H9 (cell line): Measurements from ENCODE around the gene LIM2. TPM values are rescaled to one million over a fixed set of nuclear protein-coding genes. Genes with fewer than 3 reads are reported as not detected.

Experiments used
- DNase-seq: peaks from one replicate; pipeline ENCODE4 v3.0.0-alpha.2; 2017
- H2AFZ ChIP-seq: one replicate; pipeline ENCODE4 v1.6.1; 2013; ENCODE audit warnings: mild to moderate bottlenecking, low read length, control low read depth, moderate library complexity
- H2AK5ac ChIP-seq: 2 replicates; pipeline ENCODE4 v1.6.1; 2013; ENCODE audit warnings: low read length, control low read depth, mixed read lengths; ENCODE audit not compliant: insufficient read length
- H2BK120ac ChIP-seq: one replicate; pipeline ENCODE4 v1.6.1; 2013; ENCODE audit warnings: low read depth, mild to moderate bottlenecking, low read length, control low read depth, inconsistent platforms; ENCODE audit not compliant: poor library complexity, severe bottlenecking
- H2BK12ac ChIP-seq: 2 replicates; pipeline ENCODE4 v1.6.1; 2013; ENCODE audit warnings: low read length, control low read depth, mixed read lengths, low read depth; ENCODE audit not compliant: insufficient read length
- H2BK15ac ChIP-seq: 2 replicates; pipeline ENCODE4 v1.6.1; 2013; ENCODE audit warnings: low read depth, low read length, control low read depth
- H2BK20ac ChIP-seq: one replicate; pipeline ENCODE4 v1.6.1; 2013; ENCODE audit warnings: low read depth, mild to moderate bottlenecking, low read length, control low read depth, inconsistent platforms; ENCODE audit not compliant: poor library complexity, severe bottlenecking
- H2BK5ac ChIP-seq: 2 replicates; pipeline ENCODE4 v1.6.1; 2013; ENCODE audit warnings: low read length, control low read depth, mixed read lengths; ENCODE audit not compliant: insufficient read length
- H3K14ac ChIP-seq: 2 replicates; pipeline ENCODE4 v1.6.1; 2013; ENCODE audit warnings: low read length, control low read depth; ENCODE audit not compliant: insufficient read depth
- H3K18ac ChIP-seq: 2 replicates; pipeline ENCODE4 v1.6.1; 2013; ENCODE audit warnings: low read depth, mild to moderate bottlenecking, mixed read lengths, low read length, control low read depth; ENCODE audit not compliant: insufficient read length
- H3K23ac ChIP-seq: 2 replicates; pipeline ENCODE4 v1.6.1; 2013; ENCODE audit warnings: low read length, control low read depth, mixed read lengths, low read depth; ENCODE audit not compliant: insufficient read length
- H3K23me2 ChIP-seq: 2 replicates; pipeline ENCODE4 v1.6.1; 2013; ENCODE audit warnings: low read depth, mild to moderate bottlenecking, mixed read lengths, low read length, control low read depth; ENCODE audit not compliant: insufficient read length, poor library complexity, severe bottlenecking
- H3K27ac ChIP-seq: 2 replicates; pipeline ENCODE4 v1.5.1; 2013; ENCODE audit warnings: low read length, control low read depth, mixed read lengths, low read depth; ENCODE audit not compliant: insufficient read length
- H3K27me3 ChIP-seq: 2 replicates; pipeline ENCODE4 v1.6.1; 2013; ENCODE audit warnings: low read length, control low read depth, inconsistent platforms; ENCODE audit not compliant: insufficient read depth
- H3K4ac ChIP-seq: 2 replicates; pipeline ENCODE4 v1.6.1; 2013; ENCODE audit warnings: low read depth, mild to moderate bottlenecking, control low read depth, inconsistent platforms, low read length, moderate library complexity
- H3K4me1 ChIP-seq: 2 replicates; pipeline ENCODE4 v1.6.1; 2013; ENCODE audit warnings: low read length, control low read depth, inconsistent platforms; ENCODE audit not compliant: insufficient read depth
- H3K4me2 ChIP-seq: 2 replicates; pipeline ENCODE4 v1.6.1; 2013; ENCODE audit warnings: low read length, control low read depth, mixed read lengths; ENCODE audit not compliant: insufficient read length, insufficient read depth
- H3K56ac ChIP-seq: 2 replicates; pipeline ENCODE4 v1.6.1; 2013; ENCODE audit warnings: low read depth, mild to moderate bottlenecking, mixed read lengths, low read length, control low read depth; ENCODE audit not compliant: insufficient read length
- H3K79me1 ChIP-seq: 2 replicates; pipeline ENCODE4 v1.6.1; 2013; ENCODE audit warnings: low read depth, mild to moderate bottlenecking, moderate library complexity, low read length, control low read depth, inconsistent platforms; ENCODE audit not compliant: insufficient read depth, poor library complexity, severe bottlenecking
- H3K79me2 ChIP-seq: 2 replicates; pipeline ENCODE4 v1.6.1; 2013; ENCODE audit warnings: low read length, control low read depth, inconsistent platforms; ENCODE audit not compliant: insufficient read depth
- H3K9ac ChIP-seq: 2 replicates; pipeline ENCODE4 v1.6.1; 2013; ENCODE audit warnings: low read length, control low read depth, mixed read lengths; ENCODE audit not compliant: insufficient read length; ENCODE audit errors: extremely low read depth
- H3K9me3 ChIP-seq: one replicate; pipeline ENCODE4 v1.6.1; 2013; ENCODE audit warnings: low read depth, low read length, inconsistent platforms; ENCODE audit not compliant: control insufficient read depth
- H3T11ph ChIP-seq: one replicate; pipeline ENCODE4 v1.6.1; 2013; ENCODE audit warnings: mild to moderate bottlenecking, low read length, control low read depth, inconsistent platforms
- H4K20me1 ChIP-seq: one replicate; pipeline ENCODE4 v1.6.1; 2013; ENCODE audit not compliant: control insufficient read depth, insufficient read length, insufficient read depth
- H4K5ac ChIP-seq: 2 replicates; pipeline ENCODE4 v1.6.1; 2013; ENCODE audit warnings: low read depth, mild to moderate bottlenecking, mixed read lengths, low read length, control low read depth; ENCODE audit not compliant: insufficient read length
- H4K8ac ChIP-seq: replicated peaks from 2 replicates; pipeline ENCODE4 v1.6.1; 2013; ENCODE audit warnings: low read length, control low read depth, mixed read lengths, low read depth; ENCODE audit not compliant: insufficient read length
- H4K91ac ChIP-seq: 2 replicates; pipeline ENCODE4 v1.6.1; 2013; ENCODE audit warnings: low read depth, mild to moderate bottlenecking, moderate library complexity, mixed read lengths, low read length, control low read depth; ENCODE audit not compliant: insufficient read length
- H3K27ac Mint-ChIP-seq, 3 experiments: 2 replicates in 2 of 3; 3 replicates in 1 of 3; pipeline ENCODE4 v1.8.0; 2020 to 2021; ENCODE audit warnings: mixed read lengths in 3 of 3, mild to moderate bottlenecking in 1 of 3, moderate library complexity in 1 of 3
- H3K27me3 Mint-ChIP-seq: 2 replicates; pipeline ENCODE4 v1.8.0; 2021; ENCODE audit warnings: low read depth, mild to moderate bottlenecking, moderate library complexity, mixed read lengths
- H3K36me3 Mint-ChIP-seq, 3 experiments: 2 replicates in 2 of 3; 3 replicates in 1 of 3; pipeline ENCODE4 v1.8.0; 2020 to 2021; ENCODE audit warnings: low read depth in 3 of 3, mixed read lengths in 3 of 3; ENCODE audit not compliant: insufficient read depth in 1 of 3
- H3K4me1 Mint-ChIP-seq, 2 experiments: 2 replicates each; pipeline ENCODE4 v1.8.0; 2020; ENCODE audit warnings: mixed read lengths in 2 of 2
- H3K4me3 Mint-ChIP-seq, 2 experiments: 2 replicates in 1 of 2; 3 replicates in 1 of 2; pipeline ENCODE4 v1.8.0; 2020 to 2021; ENCODE audit warnings: mild to moderate bottlenecking in 2 of 2, mixed read lengths in 2 of 2, moderate library complexity in 1 of 2
- H3K9me3 Mint-ChIP-seq, 2 experiments: 2 replicates in 1 of 2; 3 replicates in 1 of 2; pipeline ENCODE4 v1.8.0; 2020; ENCODE audit warnings: mild to moderate bottlenecking in 2 of 2, mixed read lengths in 2 of 2, moderate library complexity in 1 of 2
- WGBS: extraction: QIAGEN DNeasy Blood & Tissue Kit; methylation state at CpG from one replicate; pipeline ENCODE4 v1.1.7; 2013; ENCODE audit warnings: missing lambda C conversion rate, low lambda C conversion rate, mixed read lengths; ENCODE audit not compliant: insufficient read length; ENCODE audit errors: extremely low coverage; 5-methylcytosine and 5-hydroxymethylcytosine counted together
- total RNA-seq: library from RNA; stranded (reverse); gene quantifications from 2 replicates; pipeline ENCODE4 v1.2.1, GENCODE V29; 2021
- TF ChIP-seq, protein P1 (sequence below): fragments of 200-600 bp; sonication (generic); conservative IDR thresholded peaks from 3 replicates; pipeline ENCODE4 v1.8.0; 2021; ENCODE audit warnings: antibody characterized with exemption, mild to moderate bottlenecking

The LIM2 gene
- total RNA-seq, 1 experiment from 2014 or later: not detected

DNA sequence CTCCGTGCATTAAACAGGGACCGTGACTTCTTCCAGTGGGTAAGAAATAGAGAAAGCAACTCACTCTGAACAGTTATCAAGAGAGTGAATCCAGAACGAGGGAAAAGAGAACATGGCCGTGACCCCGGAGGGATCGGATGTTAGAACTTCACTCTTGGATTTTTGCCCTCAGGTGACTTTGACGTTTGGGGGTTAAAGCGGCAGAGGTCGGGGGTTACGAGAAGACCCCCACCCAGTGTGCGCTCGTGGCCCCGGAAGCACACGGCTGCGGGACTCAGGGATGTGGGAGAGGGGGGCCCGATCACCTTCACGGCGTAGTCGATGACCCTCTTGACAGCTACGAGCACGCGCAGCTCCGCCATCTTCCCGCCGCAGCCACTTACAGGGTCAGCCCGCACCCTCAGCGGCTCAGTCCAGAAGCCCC lies 21.8 kb downstream of the LIM2 start, which contains the start of gene ETFB:
Gene ETFB (minus strand): TSS at position 424 of the 424 bp plus-strand sequence. CDS start 62 bp downstream, at position 362.
- Mint-ChIP-seq H3K27ac (peak within 1 kb of the TSS; percentile 92 to 98 (median 97)), H3K4me1 (peaks cover 36 to 40% of the 10 kb centered on the region in 2 experiments), H3K36me3 (no peaks in the 10 kb centered on the region), H3K9me3 (no peaks in the 10 kb centered on the region), H3K4me3 (peak within 1 kb of the TSS; percentile 95 to 100), H3K27me3 (peaks cover 5% of the 10 kb centered on the region)
- no peaks in the 10 kb centered on the region for H3K79me1 ChIP-seq
- H4K8ac ChIP-seq: no peak within 1 kb of the TSS
- H2BK120ac ChIP-seq: no peak within 1 kb of the TSS
- no peak within 1 kb of the TSS for H2AK5ac ChIP-seq
- H3K23ac ChIP-seq: no peak within 1 kb of the TSS
- no CpG with 5 or more reads among the region's 27 CpGs for WGBS
- no peak within 1 kb of the TSS for H4K5ac ChIP-seq
- TF ChIP-seq, protein P1, sequence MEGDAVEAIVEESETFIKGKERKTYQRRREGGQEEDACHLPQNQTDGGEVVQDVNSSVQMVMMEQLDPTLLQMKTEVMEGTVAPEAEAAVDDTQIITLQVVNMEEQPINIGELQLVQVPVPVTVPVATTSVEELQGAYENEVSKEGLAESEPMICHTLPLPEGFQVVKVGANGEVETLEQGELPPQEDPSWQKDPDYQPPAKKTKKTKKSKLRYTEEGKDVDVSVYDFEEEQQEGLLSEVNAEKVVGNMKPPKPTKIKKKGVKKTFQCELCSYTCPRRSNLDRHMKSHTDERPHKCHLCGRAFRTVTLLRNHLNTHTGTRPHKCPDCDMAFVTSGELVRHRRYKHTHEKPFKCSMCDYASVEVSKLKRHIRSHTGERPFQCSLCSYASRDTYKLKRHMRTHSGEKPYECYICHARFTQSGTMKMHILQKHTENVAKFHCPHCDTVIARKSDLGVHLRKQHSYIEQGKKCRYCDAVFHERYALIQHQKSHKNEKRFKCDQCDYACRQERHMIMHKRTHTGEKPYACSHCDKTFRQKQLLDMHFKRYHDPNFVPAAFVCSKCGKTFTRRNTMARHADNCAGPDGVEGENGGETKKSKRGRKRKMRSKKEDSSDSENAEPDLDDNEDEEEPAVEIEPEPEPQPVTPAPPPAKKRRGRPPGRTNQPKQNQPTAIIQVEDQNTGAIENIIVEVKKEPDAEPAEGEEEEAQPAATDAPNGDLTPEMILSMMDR: no peak
- no peak within 1 kb of the TSS for H3T11ph ChIP-seq
- no peak within 1 kb of the TSS for H2BK5ac ChIP-seq
- H2BK20ac ChIP-seq: no peak within 1 kb of the TSS
- H3K27ac ChIP-seq: no peak within 1 kb of the TSS
- no peak within 1 kb of the TSS for H4K91ac ChIP-seq
- no peak within 1 kb of the TSS for H3K4ac ChIP-seq
- no peak within 1 kb of the TSS for H3K56ac ChIP-seq
- DNase-seq: no peak
- no peak within 1 kb of the TSS for H2AFZ ChIP-seq
- H2BK12ac ChIP-seq: no peak within 1 kb of the TSS
- peaks cover 21% of the 10 kb centered on the region for H3K23me2 ChIP-seq
- H3K9ac ChIP-seq: peak within 1 kb of the TSS; percentile 62
- H3K27me3 ChIP-seq: no peaks in the 10 kb centered on the region
- H3K4me2 ChIP-seq: peak within 1 kb of the TSS; percentile 89
- H4K20me1 ChIP-seq: no peaks in the 10 kb centered on the region
- H3K4me1 ChIP-seq: no peaks in the 10 kb centered on the region
- H3K14ac ChIP-seq: no peak within 1 kb of the TSS; the same call in 1 of the 2 replicates
- H2BK15ac ChIP-seq: no peak within 1 kb of the TSS
- no peaks in the 10 kb centered on the region for H3K79me2 ChIP-seq
- H3K9me3 ChIP-seq: no peaks in the 10 kb centered on the region
- H3K18ac ChIP-seq: no peak within 1 kb of the TSS
